Mesenchymal stem cell (in vitro differentiated cells and primary cell): ENCODE results near the gene NDUFV1. TPM values are rescaled to one million over a fixed set of nuclear protein-coding genes. Genes with fewer than 3 reads are reported as not detected.
"Not testable (repeated sequence)": the region's sequence is repeated elsewhere in the genome, so short reads cannot be mapped to it uniquely, and the experiment has no call there.

ENCODE experiments used
- DNase-seq: peaks from one replicate; pipeline ENCODE4 v3.0.0-alpha.2; 2013
- H2AFZ ChIP-seq: one replicate; pipeline ENCODE4 v1.6.1; 2013; ENCODE audit warnings: low read depth, mild to moderate bottlenecking, control low read depth, inconsistent platforms, low read length, moderate library complexity
- H2AK5ac ChIP-seq: 2 replicates; pipeline ENCODE4 v1.6.1; 2013; ENCODE audit warnings: low read length, moderate library complexity, mild to moderate bottlenecking, inconsistent platforms; ENCODE audit not compliant: severe bottlenecking
- H2BK120ac ChIP-seq: one replicate; pipeline ENCODE4 v1.6.1; 2013; ENCODE audit warnings: low read depth, mild to moderate bottlenecking, inconsistent platforms, low read length, moderate library complexity
- H2BK12ac ChIP-seq, 2 experiments: one replicate each; pipeline ENCODE4 v1.6.1; 2013; ENCODE audit warnings: inconsistent platforms in 2 of 2, low read length in 2 of 2, mild to moderate bottlenecking in 2 of 2, moderate library complexity in 2 of 2, control low read depth in 1 of 2
- H2BK15ac ChIP-seq: one replicate; pipeline ENCODE4 v1.6.1; 2013; ENCODE audit warnings: mild to moderate bottlenecking, low read depth, inconsistent platforms; ENCODE audit not compliant: poor library complexity, severe bottlenecking
- H2BK5ac ChIP-seq: 2 replicates; pipeline ENCODE4 v1.6.1; 2013; ENCODE audit warnings: low read depth, mild to moderate bottlenecking, low read length, control low read depth, inconsistent platforms; ENCODE audit not compliant: poor library complexity, severe bottlenecking
- H3K14ac ChIP-seq, 2 experiments: one replicate each; pipeline ENCODE4 v1.6.1; 2013; ENCODE audit warnings: inconsistent platforms in 2 of 2, low read length in 2 of 2, control low read depth in 1 of 2, mild to moderate bottlenecking in 1 of 2, moderate library complexity in 1 of 2
- H3K18ac ChIP-seq, 2 experiments: one replicate each; pipeline ENCODE4 v1.6.1; 2013; ENCODE audit warnings: inconsistent platforms in 2 of 2, low read length in 2 of 2, control low read depth in 1 of 2, low read depth in 1 of 2, mild to moderate bottlenecking in 1 of 2
- H3K23ac ChIP-seq, 2 experiments: one replicate each; pipeline ENCODE4 v1.6.1; 2013; ENCODE audit warnings: inconsistent platforms in 2 of 2, low read length in 2 of 2, mild to moderate bottlenecking in 2 of 2, moderate library complexity in 2 of 2, control low read depth in 1 of 2
- H3K27ac ChIP-seq: 2 replicates; pipeline ENCODE4 v1.5.1; 2013; ENCODE audit warnings: mild to moderate bottlenecking, moderate library complexity, low read length, control low read depth, inconsistent platforms; ENCODE audit not compliant: poor library complexity, severe bottlenecking
- H3K27me3 ChIP-seq, 2 experiments: 2 replicates each; pipeline versions ENCODE4 v1.6.1 to v1.7.0; 2013; ENCODE audit warnings: low read length in 2 of 2, mild to moderate bottlenecking in 2 of 2, moderate library complexity in 2 of 2, control low read depth in 1 of 2, inconsistent platforms in 1 of 2; ENCODE audit not compliant: control insufficient read depth in 1 of 2, insufficient read depth in 1 of 2
- H3K36me3 ChIP-seq, 2 experiments: 2 replicates each; pipeline versions ENCODE4 v1.6.1 to v1.7.0; 2013; ENCODE audit warnings: low read length in 2 of 2, control low read depth in 1 of 2, inconsistent platforms in 1 of 2, low read depth in 1 of 2, mild to moderate bottlenecking in 1 of 2; ENCODE audit not compliant: insufficient read depth in 2 of 2, control insufficient read depth in 1 of 2
- H3K4ac ChIP-seq, 2 experiments: one replicate each; pipeline ENCODE4 v1.6.1; 2013; ENCODE audit warnings: inconsistent platforms in 2 of 2, low read length in 2 of 2, mild to moderate bottlenecking in 2 of 2, moderate library complexity in 2 of 2, control low read depth in 1 of 2, low read depth in 1 of 2
- H3K4me1 ChIP-seq: 2 replicates; pipeline ENCODE4 v1.6.1; 2013; ENCODE audit warnings: low read depth, low read length, control low read depth; ENCODE audit not compliant: control insufficient read depth, insufficient read depth
- H3K4me2 ChIP-seq: 2 replicates; pipeline ENCODE4 v1.6.1; 2013; ENCODE audit warnings: low read length, mild to moderate bottlenecking, inconsistent platforms; ENCODE audit not compliant: poor library complexity, severe bottlenecking
- H3K4me3 ChIP-seq, 2 experiments: 2 replicates each; pipeline versions ENCODE4 v1.5.1 to v1.7.0; 2013; ENCODE audit warnings: low read length in 2 of 2, mild to moderate bottlenecking in 2 of 2, control low read depth in 1 of 2, low read depth in 1 of 2; ENCODE audit not compliant: insufficient read depth in 1 of 2
- H3K79me1 ChIP-seq: replicated peaks from 2 replicates; pipeline ENCODE4 v1.6.1; 2013; ENCODE audit warnings: mild to moderate bottlenecking, control low read depth, low read length, inconsistent platforms; ENCODE audit not compliant: poor library complexity, severe bottlenecking
- H3K9ac ChIP-seq: 2 replicates; pipeline ENCODE4 v1.7.0; 2013; ENCODE audit warnings: mild to moderate bottlenecking, low read length, moderate library complexity
- H3K9me3 ChIP-seq: 2 replicates; pipeline ENCODE4 v1.7.0; 2013; ENCODE audit warnings: mild to moderate bottlenecking, low read length; ENCODE audit not compliant: control insufficient read depth
- H4K8ac ChIP-seq: one replicate; pipeline ENCODE4 v1.6.1; 2013; ENCODE audit warnings: inconsistent platforms, mild to moderate bottlenecking, low read length, moderate library complexity
- H4K91ac ChIP-seq: one replicate; pipeline ENCODE4 v1.6.1; 2013; ENCODE audit warnings: mild to moderate bottlenecking, low read length, inconsistent platforms
- WGBS: methylation state at CpG from one replicate; pipeline ENCODE4 v1.1.7; 2013; ENCODE audit warnings: mixed read lengths; 5-methylcytosine and 5-hydroxymethylcytosine counted together
- small RNA-seq: library from polyadenylated mRNA; stranded (forward); fragments of <200 nt; extraction: miRNeasy Mini kit (QIAGEN cat#:217004); gene quantifications from one replicate; pipeline ENCODE3, GENCODE V24; 2013; ENCODE audit warnings: low read depth

NDUFV1 gene

DNA sequence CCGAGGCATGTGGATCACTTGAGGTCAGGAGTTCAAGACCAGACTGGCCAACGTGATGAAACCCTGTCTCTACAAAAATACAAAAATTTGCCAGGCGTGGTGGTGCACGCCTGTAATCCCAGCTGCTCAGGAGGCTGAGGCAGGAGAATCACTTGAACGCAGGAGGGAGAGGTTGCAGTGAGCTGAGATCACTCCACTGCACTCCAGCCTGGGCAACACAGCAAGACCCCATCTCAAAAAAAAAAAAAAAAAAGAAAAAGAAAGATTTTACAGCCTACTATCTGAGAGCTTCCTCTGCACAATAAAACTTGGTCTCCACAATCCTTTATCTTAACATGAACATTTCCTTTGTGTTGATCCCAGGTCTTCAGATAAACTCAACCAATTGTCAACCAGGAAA lies 54.0 kb downstream of the NDUFV1 start:
- H2AFZ ChIP-seq, H3K23ac ChIP-seq, H3K4me1 ChIP-seq, H3K4me2 ChIP-seq, H3K27ac ChIP-seq, H3K9me3 ChIP-seq, H3K14ac ChIP-seq, H3K9ac ChIP-seq, H2AK5ac ChIP-seq, H3K79me1 ChIP-seq, H2BK15ac ChIP-seq, H2BK12ac ChIP-seq, H4K8ac ChIP-seq, H3K18ac ChIP-seq, H3K4ac ChIP-seq, H4K91ac ChIP-seq, H3K36me3 ChIP-seq, H3K4me3 ChIP-seq, H2BK5ac ChIP-seq, H2BK120ac ChIP-seq, DNase-seq: not testable (repeated sequence)
- 83% methylated on average over 5 of the region's 5 CpGs for WGBS
- peaks cover 15 to 38% of the 10 kb centered on the region in 2 experiments for H3K27me3 ChIP-seq

Small RNA genes within 50 kb of the gene (small RNA-seq; reads per million reads assigned to genes)
- gene AP003385.3, result not detected
